Measurements from ENCODE around the gene PRR5L.
A peak's percentile ranks its signal among the peaks of the same experiment; 100 is the strongest.

PRR5L gene

GRCh38 chr11:36469881-36470802 is 174.1 kb downstream of the PRR5L start:
- Histone ChIP-seq H3K79me2 (ENCODE audit: control insufficient read depth, insufficient read depth, low read length, poor library complexity) (no peaks in the 10 kb centered on the region), H3K27me3 (ENCODE audit: insufficient read depth, low read length) (no peaks in the 10 kb centered on the region), H3K27ac (ENCODE audit: low read depth, low read length) (no peak overlapping the region), H4K91ac (ENCODE audit: low read depth, low read length) (no peak overlapping the region), H3K4me2 (ENCODE audit: low read length) (no peak overlapping the region), H4K8ac (ENCODE audit: low read depth, low read length) (no peak overlapping the region), H3K9ac (ENCODE audit: low read length) (no peak overlapping the region), H3K14ac (ENCODE audit: low read length) (no peak overlapping the region), H3K23ac (ENCODE audit: low read length) (no peak overlapping the region), H3K4me1 (ENCODE audit: control insufficient read depth in 1 of 2, insufficient read depth in 2 of 2, low read length in 2 of 2) (peaks cover 0 to 2% of the 10 kb centered on the region in 2 experiments), H3K36me3 (ENCODE audit: control insufficient read depth in 1 of 2, insufficient read depth in 2 of 2, low read length in 2 of 2) (peaks cover 3 to 9% of the 10 kb centered on the region in 2 experiments), H2AK5ac (ENCODE audit: low read length) (no peak overlapping the region), H3K4ac (ENCODE audit: low read depth, low read length) (no peak overlapping the region), H3K4me3 (ENCODE audit: low read depth, low read length) (no peak overlapping the region), H3K18ac (ENCODE audit: low read length) (no peak overlapping the region), H4K12ac (ENCODE audit: low read depth, low read length) (no peak overlapping the region), H2AFZ (ENCODE audit: insufficient read depth, low read length, poor library complexity) (no peak overlapping the region), H3K9me3 (ENCODE audit: insufficient read depth, low read depth, low read length) (no peaks in the 10 kb centered on the region), H3K79me1 (ENCODE audit: low read length) (no peaks in the 10 kb centered on the region), H2BK12ac (ENCODE audit: low read length) (no peak overlapping the region), H2BK120ac (ENCODE audit: insufficient read depth, low read length, poor library complexity) (no peak overlapping the region), H2BK5ac (ENCODE audit: low read depth, low read length, poor library complexity) (no peak overlapping the region)
- DNase-seq: no peak
- no CpG with 5 or more reads among the region's 5 CpGs for WGBS (ENCODE audit: extremely low coverage, insufficient coverage, insufficient read length)

- Histone ChIP-seq H3K27me3 (ENCODE audit: insufficient read depth, low read length) (no peaks in the 10 kb centered on the region), H3K9ac (ENCODE audit: low read length) (no peak overlapping the region), H2AK5ac (ENCODE audit: low read length) (no peak overlapping the region), H4K12ac (ENCODE audit: low read depth, low read length) (no peak overlapping the region), H3K79me1 (ENCODE audit: low read length) (no peaks in the 10 kb centered on the region), H3K4me2 (ENCODE audit: low read length) (no peak overlapping the region), H3K4ac (ENCODE audit: low read depth, low read length) (no peak overlapping the region), H4K91ac (ENCODE audit: low read depth, low read length) (no peak overlapping the region), H2BK12ac (ENCODE audit: low read length) (no peak overlapping the region), H3K36me3 (ENCODE audit: control insufficient read depth in 1 of 2, insufficient read depth in 2 of 2, low read length in 2 of 2) (peaks cover 3% of the 10 kb centered on the region in 2 experiments), H3K4me3 (ENCODE audit: low read depth, low read length) (no peak overlapping the region), H3K14ac (ENCODE audit: low read length) (no peak overlapping the region), H4K8ac (ENCODE audit: low read depth, low read length) (no peak overlapping the region), H2BK5ac (ENCODE audit: low read depth, low read length, poor library complexity) (no peak overlapping the region), H3K27ac (ENCODE audit: low read depth, low read length) (no peak overlapping the region), H3K23ac (ENCODE audit: low read length) (no peak overlapping the region), H2AFZ (ENCODE audit: insufficient read depth, low read length, poor library complexity) (no peak overlapping the region), H3K79me2 (ENCODE audit: control insufficient read depth, insufficient read depth, low read length, poor library complexity) (no peaks in the 10 kb centered on the region), H3K18ac (ENCODE audit: low read length) (no peak overlapping the region), H2BK120ac (ENCODE audit: insufficient read depth, low read length, poor library complexity) (no peak overlapping the region), H3K4me1 (ENCODE audit: control insufficient read depth in 1 of 2, insufficient read depth in 2 of 2, low read length in 2 of 2) (peaks cover 0 to 2% of the 10 kb centered on the region in 2 experiments), H3K9me3 (ENCODE audit: insufficient read depth, low read depth, low read length) (no peaks in the 10 kb centered on the region)
- DNase-seq: no peak
- WGBS (ENCODE audit: extremely low coverage, insufficient coverage, insufficient read length): no CpG with 5 or more reads among the region's 1 CpG
Measured at GRCh38 chr11:36471577-36471976, 175.5 kb downstream of the PRR5L start.

DNA sequence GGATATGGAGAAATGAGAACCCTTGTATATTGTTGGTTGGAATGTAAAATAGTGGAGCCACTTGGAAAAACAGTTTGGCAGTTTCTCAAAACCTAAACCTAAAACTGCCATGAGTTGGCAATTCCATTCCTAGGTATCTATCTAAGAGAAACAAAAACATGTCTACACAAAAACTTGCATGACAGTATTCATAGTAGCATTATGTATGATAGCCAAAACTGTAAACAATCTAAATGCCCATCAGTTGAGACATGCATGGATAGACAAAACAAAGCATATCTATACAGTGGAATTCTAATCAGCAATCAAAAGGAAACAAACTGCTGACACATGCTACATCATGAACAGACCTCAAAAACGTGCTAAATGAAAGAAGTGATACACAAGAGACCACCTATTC is 179.1 kb downstream of the PRR5L start:
- H3K4ac ChIP-seq (ENCODE audit: low read depth, low read length): no peak overlapping the region
- H3K18ac ChIP-seq (ENCODE audit: low read length): no peak overlapping the region
- no peak overlapping the region for H4K8ac ChIP-seq (ENCODE audit: low read depth, low read length)
- no peak overlapping the region for H2AK5ac ChIP-seq (ENCODE audit: low read length)
- no peak overlapping the region for H2BK5ac ChIP-seq (ENCODE audit: low read depth, low read length, poor library complexity)
- WGBS (ENCODE audit: extremely low coverage, insufficient coverage, insufficient read length): no CpG with 5 or more reads among the region's 1 CpG
- no peak overlapping the region for H3K23ac ChIP-seq (ENCODE audit: low read length)
- H3K79me1 ChIP-seq (ENCODE audit: low read length): no peaks in the 10 kb centered on the region
- H4K91ac ChIP-seq (ENCODE audit: low read depth, low read length): no peak overlapping the region
- no peak overlapping the region for H4K12ac ChIP-seq (ENCODE audit: low read depth, low read length)
- no peaks in the 10 kb centered on the region for H3K9me3 ChIP-seq (ENCODE audit: insufficient read depth, low read depth, low read length)
- no peak overlapping the region for H2BK120ac ChIP-seq (ENCODE audit: insufficient read depth, low read length, poor library complexity)
- H2BK12ac ChIP-seq (ENCODE audit: low read length): no peak overlapping the region
- H2AFZ ChIP-seq (ENCODE audit: insufficient read depth, low read length, poor library complexity): no peak overlapping the region
- DNase-seq: peak in 1 of 2 donors; percentile 52
- H3K9ac ChIP-seq (ENCODE audit: low read length): no peak overlapping the region
- H3K4me3 ChIP-seq (ENCODE audit: low read depth, low read length): no peak overlapping the region
- no peak overlapping the region for H3K27ac ChIP-seq (ENCODE audit: low read depth, low read length)
- H3K36me3 ChIP-seq (ENCODE audit: control insufficient read depth in 1 of 2, insufficient read depth in 2 of 2, low read length in 2 of 2): peaks cover 0 to 2% of the 10 kb centered on the region in 2 experiments
- H3K79me2 ChIP-seq (ENCODE audit: control insufficient read depth, insufficient read depth, low read length, poor library complexity): no peaks in the 10 kb centered on the region
- H3K4me2 ChIP-seq (ENCODE audit: low read length): no peak overlapping the region
- H3K27me3 ChIP-seq (ENCODE audit: insufficient read depth, low read length): no peaks in the 10 kb centered on the region
- H3K4me1 ChIP-seq (ENCODE audit: control insufficient read depth in 1 of 2, insufficient read depth in 2 of 2, low read length in 2 of 2): no peaks in the 10 kb centered on the region
- H3K14ac ChIP-seq (ENCODE audit: low read length): no peak overlapping the region

GRCh38 chr11:36478700-36479329 is 182.7 kb downstream of the PRR5L start:
- Histone ChIP-seq H3K18ac (ENCODE audit: low read length) (no peak overlapping the region), H2BK12ac (ENCODE audit: low read length) (no peak overlapping the region), H2AFZ (ENCODE audit: insufficient read depth, low read length, poor library complexity) (no peak overlapping the region), H2BK120ac (ENCODE audit: insufficient read depth, low read length, poor library complexity) (no peak overlapping the region), H3K36me3 (ENCODE audit: control insufficient read depth in 1 of 2, insufficient read depth in 2 of 2, low read length in 2 of 2) (peaks cover 0 to under 1% of the 10 kb centered on the region in 2 experiments), H4K12ac (ENCODE audit: low read depth, low read length) (no peak overlapping the region), H3K14ac (ENCODE audit: low read length) (no peak overlapping the region), H4K8ac (ENCODE audit: low read depth, low read length) (no peak overlapping the region), H3K23ac (ENCODE audit: low read length) (no peak overlapping the region), H3K27ac (ENCODE audit: low read depth, low read length) (no peak overlapping the region), H2AK5ac (ENCODE audit: low read length) (no peak overlapping the region), H3K4ac (ENCODE audit: low read depth, low read length) (no peak overlapping the region), H3K79me2 (ENCODE audit: control insufficient read depth, insufficient read depth, low read length, poor library complexity) (no peaks in the 10 kb centered on the region), H3K27me3 (ENCODE audit: insufficient read depth, low read length) (no peaks in the 10 kb centered on the region), H3K9ac (ENCODE audit: low read length) (no peak overlapping the region), H3K4me3 (ENCODE audit: low read depth, low read length) (no peak overlapping the region), H2BK5ac (ENCODE audit: low read depth, low read length, poor library complexity) (no peak overlapping the region), H3K9me3 (ENCODE audit: insufficient read depth, low read depth, low read length) (no peaks in the 10 kb centered on the region), H3K4me2 (ENCODE audit: low read length) (no peak overlapping the region), H3K79me1 (ENCODE audit: low read length) (no peaks in the 10 kb centered on the region), H3K4me1 (ENCODE audit: control insufficient read depth in 1 of 2, insufficient read depth in 2 of 2, low read length in 2 of 2) (no peaks in the 10 kb centered on the region), H4K91ac (ENCODE audit: low read depth, low read length) (no peak overlapping the region)
- no CpG with 5 or more reads among the region's 2 CpGs for WGBS (ENCODE audit: extremely low coverage, insufficient coverage, insufficient read length)
- DNase-seq: peak in 1 of 2 donors; percentile 57

Data from trophoblast cell (in vitro differentiated cells and primary cell).